Retinal pigment epithelial cell (primary cell): ENCODE measurements around the gene NOTCH3.

Experiments
- DNase-seq: peaks from one replicate; pipeline ENCODE4 v3.0.0-alpha.2; 2010; ENCODE audit warnings: low read depth
- H3K4me3 ChIP-seq: 2 replicates; pipeline ENCODE4 v1.5.1; 2011; ENCODE audit warnings: mild to moderate bottlenecking, low read length, control low read depth, moderate library complexity
- TF ChIP-seq, protein P1 (sequence below): conservative IDR thresholded peaks from 2 replicates; pipeline ENCODE4 v1.5.1; 2011; ENCODE audit warnings: low read depth, low read length, control low read depth, inconsistent platforms

The NOTCH3 gene

DNA sequence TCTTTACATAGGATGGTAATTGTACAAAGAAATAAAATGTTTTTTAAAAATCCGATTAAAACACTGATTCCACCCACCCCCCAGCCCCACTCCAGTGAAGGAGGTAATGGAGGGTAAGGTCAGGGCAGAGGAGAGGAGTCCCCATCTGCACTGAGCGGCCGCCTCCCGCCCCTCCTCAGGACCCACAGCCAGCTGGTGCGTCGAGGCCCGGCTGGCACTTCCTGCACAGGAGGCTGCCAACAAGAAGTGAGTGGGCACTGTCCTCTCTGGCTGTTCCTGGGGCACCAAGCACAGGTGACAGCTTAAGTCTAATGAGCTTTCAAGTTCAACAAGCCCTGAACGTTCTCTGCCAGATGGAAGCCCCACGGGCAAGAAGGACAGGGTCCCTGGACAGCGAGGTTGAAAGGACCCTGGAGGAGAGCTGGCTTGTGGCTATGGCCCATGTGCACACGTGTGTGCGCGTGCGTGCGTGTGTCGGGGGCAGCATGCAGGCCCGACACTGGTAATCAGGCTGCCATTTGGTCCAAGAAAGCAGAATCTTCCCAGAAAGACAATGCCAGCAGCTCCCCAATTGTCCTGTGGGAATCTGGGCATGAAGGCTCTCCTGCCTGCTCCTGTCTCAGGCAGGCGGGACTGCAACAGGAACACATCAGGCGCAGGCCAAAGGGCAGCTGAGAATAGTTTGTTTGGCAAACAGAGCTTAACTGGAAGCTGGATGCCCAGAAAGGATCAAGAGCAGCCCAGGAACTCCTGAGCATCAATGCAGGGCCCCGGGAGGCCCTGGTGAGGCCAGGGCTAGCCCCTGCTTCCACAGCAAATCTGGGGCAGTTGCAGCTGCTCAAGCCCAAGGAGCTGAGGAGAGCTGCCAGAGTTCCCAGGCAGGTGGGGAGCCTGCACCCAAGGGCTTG is 46.6 kb upstream of the NOTCH3 start:
- DNase-seq = no peak
- TF ChIP-seq, protein P1, sequence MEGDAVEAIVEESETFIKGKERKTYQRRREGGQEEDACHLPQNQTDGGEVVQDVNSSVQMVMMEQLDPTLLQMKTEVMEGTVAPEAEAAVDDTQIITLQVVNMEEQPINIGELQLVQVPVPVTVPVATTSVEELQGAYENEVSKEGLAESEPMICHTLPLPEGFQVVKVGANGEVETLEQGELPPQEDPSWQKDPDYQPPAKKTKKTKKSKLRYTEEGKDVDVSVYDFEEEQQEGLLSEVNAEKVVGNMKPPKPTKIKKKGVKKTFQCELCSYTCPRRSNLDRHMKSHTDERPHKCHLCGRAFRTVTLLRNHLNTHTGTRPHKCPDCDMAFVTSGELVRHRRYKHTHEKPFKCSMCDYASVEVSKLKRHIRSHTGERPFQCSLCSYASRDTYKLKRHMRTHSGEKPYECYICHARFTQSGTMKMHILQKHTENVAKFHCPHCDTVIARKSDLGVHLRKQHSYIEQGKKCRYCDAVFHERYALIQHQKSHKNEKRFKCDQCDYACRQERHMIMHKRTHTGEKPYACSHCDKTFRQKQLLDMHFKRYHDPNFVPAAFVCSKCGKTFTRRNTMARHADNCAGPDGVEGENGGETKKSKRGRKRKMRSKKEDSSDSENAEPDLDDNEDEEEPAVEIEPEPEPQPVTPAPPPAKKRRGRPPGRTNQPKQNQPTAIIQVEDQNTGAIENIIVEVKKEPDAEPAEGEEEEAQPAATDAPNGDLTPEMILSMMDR = no peak
- no peak overlapping the region for H3K4me3 ChIP-seq

DNA sequence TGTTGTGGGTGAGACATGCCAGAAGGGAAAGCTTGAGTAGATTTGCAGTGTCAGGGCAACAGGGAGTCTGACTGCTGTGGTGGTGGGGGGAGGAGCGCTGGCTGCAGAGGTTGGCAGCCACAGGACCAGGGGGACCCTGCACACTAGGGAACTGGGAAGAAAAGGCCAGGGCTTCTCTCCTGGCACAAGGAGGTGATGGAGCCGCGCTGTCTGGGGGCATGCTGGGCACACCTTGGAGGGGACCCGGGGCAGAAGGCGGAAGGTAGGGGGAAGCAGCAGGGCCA is 45.3 kb upstream of the NOTCH3 start:
- TF ChIP-seq, protein P1 = no peak
- H3K4me3 ChIP-seq = no peak overlapping the region
- no peak for DNase-seq

DNA sequence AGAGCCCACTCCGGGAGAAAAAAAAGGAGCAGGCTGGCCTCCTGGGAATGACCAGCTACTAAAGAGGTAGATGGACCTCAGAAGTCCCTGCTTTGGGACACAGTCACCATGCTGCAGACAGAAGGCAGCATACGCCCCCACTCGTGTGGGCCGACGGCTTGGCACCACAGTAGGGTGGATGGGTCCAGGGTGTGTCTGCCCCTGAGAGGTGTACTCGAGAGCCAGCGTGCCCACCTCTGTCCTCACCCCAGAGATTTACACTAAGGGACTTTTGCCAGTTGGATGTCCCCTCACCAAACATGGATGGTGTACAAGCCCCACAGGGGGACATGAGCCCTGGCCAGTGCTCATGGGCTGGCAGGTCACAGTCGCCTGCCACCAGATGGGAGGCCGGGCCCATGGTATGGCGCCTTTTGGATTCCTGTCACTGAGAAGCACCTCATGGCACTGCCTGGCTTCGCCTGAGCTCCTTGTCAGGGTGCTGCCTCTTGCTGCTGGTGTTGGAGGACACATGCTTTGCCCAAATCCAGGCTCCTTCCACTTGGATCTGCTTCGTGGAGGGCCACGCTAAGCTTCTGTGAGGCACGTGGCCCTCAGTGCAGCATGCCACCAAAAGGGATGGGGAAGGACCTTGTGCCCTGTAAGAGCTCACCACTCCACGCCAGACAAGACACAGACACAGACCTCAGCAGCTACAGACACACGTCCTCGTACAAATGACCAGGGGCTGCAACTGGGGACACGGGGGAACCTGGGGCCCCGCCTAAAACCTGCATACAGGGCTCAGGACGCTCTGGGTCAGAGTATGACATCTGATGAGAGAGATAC is 44.8 kb upstream of the NOTCH3 start:
- H3K4me3 ChIP-seq = no peak overlapping the region

DNA sequence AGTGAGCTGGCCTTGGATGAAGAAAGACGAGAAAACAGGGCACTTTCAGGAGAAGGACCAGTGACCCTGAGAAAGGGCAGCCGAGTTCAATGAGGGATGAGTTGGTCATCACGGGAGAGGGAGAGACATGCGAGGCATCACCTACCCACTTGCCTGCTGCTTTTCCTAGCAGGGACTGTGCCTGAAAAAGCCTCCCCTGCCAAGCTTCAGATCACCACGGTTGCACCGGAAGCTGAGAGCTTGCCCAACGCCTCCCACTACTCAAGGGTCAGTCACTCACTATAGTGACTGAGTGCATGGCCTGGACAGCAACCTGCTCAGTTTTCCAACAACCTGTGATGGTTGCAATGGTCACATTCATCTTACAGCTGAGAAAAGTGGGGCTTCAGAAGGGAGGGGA is 44.0 kb upstream of the NOTCH3 start:
- TF ChIP-seq, protein P1 = no peak
- DNase-seq = no peak
- no peak overlapping the region for H3K4me3 ChIP-seq

More for the DNA sequence above, 44.8 kb upstream of the NOTCH3 start:
- TF ChIP-seq, protein P1 = no peak
- DNase-seq = no peak

DNA sequence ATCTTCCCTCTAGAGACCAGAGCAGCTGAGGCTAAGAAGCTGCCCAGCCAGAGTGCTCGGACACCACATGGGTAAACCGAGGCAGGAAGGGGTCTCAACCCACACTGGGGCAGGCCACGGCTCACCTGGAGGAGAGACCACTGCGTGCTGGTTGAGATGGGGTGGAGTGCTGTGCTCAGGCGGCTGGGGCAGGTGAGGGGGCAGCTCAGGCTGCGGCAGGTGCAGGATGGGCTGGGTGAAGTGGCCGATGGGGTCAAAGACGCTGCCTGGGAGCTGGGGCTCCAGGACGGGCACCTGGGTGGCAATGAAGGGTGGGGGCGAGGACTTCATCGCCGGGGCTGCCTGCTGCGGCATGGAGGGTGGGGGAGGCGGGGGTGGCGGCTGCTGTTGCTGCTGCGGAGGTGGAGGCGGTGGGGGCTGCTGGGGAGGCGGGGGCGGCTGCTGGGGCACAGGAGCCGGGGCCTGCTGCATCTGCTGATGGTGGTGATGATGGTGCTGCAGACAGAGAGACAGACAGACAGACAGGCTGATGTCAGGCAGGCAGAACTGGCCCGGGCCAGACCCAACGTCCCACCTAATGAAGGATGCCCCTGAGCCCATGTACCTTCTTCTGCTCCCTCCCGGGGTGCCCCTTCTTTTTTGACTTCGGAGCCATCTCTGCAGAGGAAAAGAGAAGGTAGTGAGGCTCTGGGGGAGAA is 43.5 kb upstream of the NOTCH3 start:
- no peak for DNase-seq
- H3K4me3 ChIP-seq = no peak overlapping the region
- TF ChIP-seq, protein P1 = no peak

DNA sequence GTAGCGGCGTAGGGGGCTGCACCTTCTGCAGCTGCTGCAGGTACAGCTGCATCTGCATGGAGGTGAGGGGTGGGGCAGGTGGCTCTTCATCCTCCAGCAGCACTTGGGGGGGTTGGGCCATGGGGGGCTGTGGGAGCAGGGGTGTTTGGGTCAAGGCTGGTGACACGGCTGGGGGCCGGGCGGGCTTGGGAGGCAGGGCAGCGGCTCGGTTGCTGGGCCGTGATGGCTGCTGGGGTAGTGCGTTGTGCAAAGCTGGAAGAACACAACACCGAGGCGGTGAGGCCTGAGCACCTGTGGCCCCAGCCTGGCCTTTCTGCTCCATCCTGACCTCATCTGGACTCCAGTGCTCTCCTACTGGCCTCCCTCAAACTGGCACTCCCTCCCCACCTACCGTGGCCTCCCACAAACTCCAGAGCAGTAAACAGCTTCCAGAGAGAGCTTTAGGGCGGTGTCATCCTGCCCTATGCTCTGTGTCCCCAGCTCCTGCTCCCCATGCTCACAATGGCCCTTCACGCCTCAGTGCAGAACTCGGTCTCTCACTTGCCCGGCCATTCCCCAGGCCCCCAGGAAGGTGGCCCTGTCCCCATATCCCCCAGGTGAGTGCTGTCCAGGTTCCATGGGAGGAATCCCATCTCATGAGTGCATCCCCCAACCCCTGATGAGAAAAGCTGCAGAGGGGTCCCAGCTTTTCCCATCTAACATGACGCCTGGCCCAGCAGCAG is 42.6 kb upstream of the NOTCH3 start:
- H3K4me3 ChIP-seq = no peak overlapping the region
- DNase-seq = no peak
- TF ChIP-seq, protein P1 = no peak
